Suppressor macrophage treated with lipopolysaccharide for 1 hour (primary cell): Measurements from ENCODE around the gene IFT27.
A peak's percentile ranks its signal among the peaks of the same experiment; 100 is the strongest.

Experiments
- DNase-seq, 3 donors: peaks; one replicate each; pipeline ENCODE4 v3.0.0-alpha.2; 2020 to 2022

Gene IFT27

DNA sequence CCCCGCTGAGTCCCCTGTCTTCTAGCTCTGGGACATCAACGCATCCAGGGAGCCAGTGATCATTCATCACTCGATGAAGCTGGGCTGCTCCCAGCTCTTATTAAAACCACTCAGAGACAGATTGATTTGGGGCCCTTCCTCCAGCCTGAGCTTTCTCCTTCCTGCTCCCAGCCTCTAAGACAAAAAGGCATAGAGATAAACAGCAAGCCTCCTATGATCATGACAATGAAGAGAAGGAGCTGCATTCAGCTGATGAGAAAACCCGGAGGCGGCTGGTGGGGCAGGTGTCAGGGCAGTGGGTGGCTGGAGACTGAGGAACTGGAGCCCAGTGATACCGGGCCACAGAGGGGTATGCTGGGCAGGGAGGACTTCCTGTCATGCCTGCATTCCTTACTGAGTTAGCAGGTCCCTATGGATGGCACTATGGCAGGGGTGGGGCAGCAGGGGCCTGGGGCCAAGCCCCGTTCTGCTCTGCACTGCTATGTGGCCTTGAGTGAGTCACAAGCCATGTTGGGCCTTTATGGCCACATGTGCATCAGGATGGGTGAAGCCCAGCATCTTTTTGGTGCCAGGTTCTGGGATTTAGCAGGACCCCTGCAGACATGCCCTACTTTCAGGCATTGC lies 20.7 kb upstream of the IFT27 start:
- no peak for DNase-seq

DNA sequence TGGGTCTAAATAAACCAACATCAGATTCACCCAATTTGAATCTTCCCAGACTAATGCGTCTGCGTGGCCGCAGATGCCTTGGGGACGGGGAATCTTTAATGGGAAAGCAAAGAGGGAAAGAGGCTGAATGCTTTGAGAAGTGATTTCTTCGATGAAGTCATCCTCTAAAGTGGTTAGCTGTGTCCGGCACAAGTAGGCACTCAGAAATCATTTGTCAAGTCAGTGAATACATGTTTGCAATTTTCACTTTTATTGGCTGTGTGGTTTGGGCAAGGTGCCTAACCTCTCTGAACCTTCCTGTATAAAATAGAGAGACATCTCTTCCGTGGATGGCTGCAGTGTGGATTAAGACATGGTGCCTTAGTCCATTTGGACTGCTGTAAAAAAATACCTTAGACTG lies 19.7 kb upstream of the IFT27 start:
- no peak for DNase-seq

DNA sequence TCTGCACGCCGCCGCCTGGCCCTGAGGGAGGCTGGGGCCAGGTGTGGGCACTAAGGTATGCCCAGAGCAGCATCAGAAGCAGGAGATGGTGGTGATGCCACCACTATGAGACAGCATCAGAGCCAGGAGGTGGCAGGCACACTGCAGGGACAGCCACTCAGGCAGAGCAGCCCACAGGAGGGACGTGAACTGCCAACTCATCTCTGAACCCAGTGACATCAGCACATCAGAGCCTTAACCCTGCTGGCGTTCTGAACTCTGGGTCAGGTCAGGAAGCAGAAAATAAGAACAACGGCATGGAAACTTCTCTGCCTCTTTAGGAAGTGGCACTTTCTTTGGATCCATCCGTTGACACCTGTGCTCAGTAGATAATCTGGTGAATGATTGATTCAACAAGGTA lies 14.7 kb upstream of the IFT27 start:
- DNase-seq = peak; percentile 27 to 42 (median 32)

DNA sequence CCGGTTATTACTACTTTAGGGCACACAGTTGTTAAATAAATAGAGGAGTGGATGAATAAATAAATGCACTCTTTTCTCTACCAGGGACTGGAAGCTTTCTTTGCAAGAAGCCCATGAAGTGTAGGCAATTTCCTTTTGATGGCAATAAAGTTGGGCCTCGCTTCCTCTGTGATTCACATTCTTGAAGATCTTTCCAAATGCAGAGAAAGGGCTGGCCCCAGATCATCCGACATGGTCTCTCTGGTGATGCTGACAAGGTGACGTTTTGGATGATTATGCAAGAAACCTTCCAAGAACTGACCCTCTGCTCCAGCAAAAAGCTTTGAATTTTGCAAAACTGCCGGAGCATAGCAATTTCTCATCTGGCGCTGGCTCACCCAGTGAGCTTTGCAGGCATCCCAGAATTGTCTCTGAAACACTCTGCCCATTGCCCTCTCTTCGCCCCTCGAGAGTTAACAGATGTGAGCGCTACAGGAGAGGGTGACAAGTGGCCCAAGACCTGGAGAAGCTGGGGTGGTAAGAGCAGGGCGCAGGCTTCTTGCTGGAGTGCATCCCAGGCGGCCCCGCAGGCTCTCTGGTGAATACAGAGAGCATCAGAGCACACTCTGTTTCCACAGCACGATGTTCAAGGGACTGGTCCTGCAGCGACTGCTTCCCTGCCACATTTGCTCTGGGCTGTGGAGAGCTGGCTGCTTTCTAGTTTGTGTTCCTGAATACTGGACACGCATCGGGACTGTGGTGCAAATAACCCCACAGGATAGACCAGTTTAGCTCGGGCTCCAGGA lies 11.5 kb upstream of the IFT27 start:
- DNase-seq = no peak

DNA sequence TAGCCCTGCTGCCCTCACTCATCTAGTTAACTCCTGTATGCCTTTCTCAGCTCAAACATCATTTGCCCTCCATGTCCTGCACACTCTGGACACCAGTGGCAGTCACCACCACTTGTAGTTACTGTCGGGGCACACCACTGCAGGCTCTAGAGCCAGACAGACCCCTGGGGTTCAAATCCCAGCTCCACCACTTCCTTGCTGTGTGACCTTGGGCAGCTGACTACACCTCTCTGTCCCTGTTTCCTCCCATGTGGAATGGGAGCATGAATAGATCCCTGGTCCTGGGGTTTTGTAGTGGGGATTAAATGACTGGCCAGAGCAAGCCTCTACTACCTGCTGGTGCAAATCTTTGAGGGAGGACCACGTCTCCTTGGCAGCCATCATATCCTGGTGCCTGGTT lies 7.8 kb upstream of the IFT27 start:
- no peak for DNase-seq

DNA sequence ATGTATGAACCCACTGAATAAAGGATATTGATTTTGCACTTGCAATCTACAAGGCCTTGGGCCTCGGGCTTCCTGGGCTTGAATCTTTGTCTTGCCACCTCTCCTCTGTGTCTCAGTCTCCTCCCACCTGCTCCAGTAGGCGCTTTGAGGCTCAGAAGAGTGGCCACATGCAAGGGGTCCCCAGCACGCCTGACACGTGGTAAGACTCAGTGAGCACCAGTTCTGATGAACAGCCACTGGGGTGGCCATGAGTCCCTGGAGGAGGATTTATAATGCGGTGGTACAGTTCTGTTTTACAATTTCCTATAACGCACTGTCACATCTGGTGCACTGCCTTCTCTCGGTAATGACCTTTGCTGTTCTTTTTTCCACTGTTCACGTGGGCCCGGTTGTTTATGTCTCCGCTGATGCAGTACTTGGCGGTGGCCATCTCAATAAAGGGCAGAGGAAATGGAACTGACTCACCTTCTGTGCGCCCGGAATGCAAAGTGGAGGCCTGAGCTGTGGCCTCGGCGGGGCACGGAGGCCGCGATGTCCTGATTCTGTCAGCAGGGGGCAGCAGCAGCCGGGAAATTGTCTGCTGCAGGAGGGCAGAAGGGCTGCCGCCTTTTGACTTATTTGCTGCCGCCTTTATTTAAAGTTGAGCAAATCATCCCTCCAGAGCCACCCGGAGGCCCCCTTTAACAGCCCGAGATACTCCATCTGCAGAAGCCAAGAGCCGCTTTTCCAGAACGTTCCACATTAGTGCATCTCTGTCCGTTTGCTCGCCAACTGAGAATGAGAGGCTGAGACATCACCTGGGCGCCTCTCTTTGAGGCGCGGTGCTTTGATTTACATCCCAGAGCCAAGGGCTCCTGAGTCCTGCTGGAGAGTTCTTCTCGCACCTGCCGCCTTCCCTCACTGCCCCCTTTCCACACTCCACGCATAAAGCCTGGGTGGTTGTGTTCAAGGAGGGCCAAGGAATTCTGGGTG lies 6.0 kb upstream of the IFT27 start:
- DNase-seq = peak; percentile 88 to 91 (median 89)

DNA sequence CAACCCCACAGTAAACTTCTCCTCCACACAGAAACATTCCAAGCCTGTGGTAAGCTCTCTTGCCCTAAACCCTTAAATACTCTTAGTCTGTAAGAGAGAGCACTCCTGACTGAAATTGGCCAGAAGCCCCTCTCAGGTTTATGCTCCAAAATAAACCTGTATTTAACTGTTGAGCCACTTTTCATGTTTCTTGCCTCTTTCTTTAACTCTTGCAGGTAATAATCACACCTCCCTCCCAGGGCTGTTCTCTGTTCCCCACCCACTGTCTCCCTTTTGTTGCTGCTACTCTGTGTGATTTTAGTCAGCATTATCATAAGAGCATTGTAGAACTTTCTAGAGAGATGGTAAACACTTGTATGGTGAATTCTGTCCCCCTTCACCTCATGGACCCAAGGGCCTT lies 2.1 kb upstream of the IFT27 start:
- DNase-seq = no peak

DNA sequence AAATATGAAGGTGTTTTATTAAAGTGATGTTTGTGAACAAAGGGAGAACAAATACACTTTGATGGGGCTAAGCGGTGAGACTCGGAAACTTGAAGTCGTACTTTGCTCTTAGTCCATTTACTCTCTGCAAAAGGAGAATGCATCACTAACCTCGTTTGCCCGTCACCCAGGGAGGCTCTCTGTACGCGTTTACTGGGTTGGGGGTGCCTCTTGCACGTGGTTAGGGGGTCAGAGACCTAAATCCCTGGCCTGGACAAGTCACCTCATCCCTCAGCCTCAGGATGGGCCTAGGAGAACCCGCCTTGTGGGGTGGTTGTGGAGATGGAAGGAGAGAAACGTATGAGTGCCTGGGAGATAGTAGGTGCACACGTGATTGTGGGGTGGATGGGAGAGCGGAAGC lies 803 bp upstream of the IFT27 start:
- DNase-seq = no peak

DNA sequence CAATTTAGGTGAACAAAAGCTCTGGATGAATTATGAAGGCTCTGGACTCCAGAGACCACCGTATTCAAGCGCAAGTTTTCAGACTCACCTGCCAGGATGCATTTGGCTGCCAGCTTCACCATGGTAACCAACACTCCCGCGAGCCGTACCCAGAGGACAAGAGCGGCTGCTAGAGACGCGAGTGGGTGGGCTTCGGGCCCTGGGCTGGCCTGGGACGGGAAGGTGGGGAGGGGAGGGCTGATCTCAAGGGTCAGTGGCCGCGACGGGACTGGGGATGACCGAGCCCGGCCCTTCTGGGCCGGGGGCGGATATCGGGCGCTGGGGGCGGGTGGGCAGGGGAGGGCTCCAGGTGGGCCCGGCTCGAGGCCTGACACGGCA lies 344 bp downstream of the IFT27 start:
- peak in 1 of 3 donors; percentile 13 for DNase-seq

DNA sequence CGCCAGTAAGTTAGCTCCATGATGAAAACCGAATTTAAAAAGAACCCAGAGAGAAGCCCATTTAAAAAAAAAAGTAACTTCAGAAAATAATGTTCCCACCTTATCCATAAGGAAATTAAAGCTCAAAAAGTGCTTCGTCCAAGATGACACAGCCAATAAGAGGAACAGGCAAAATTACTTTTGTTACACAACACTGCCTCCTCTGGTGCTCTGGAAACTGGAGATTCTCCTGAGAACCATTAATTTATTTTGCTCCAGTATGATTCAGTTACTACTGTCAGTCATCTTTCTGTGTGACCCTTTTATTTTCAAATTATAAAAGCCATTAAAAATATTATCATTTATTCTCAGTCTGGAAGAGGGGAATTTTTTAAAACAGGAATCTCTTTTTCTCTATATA lies 2.0 kb downstream of the IFT27 start:
- peak; percentile 73 to 83 (median 82) for DNase-seq

DNA sequence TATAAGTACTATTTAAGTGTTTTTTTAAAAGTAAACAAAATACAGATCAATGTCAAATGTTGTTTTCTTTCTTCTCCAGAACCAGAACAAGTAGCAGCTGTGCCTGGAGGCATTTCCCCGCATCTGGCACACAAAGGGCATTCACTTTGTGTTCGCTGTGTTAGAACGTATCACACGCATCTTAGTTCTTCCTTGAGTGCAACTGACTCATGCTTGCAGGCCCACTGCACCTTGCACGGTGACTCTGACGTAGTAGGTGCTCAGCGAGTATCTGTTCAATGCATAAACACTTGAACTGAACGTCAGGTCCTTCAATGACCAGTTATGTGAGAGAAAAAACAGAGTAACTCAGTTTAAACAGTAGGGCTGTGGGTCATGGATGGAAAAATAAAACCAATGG lies 3.5 kb downstream of the IFT27 start:
- DNase-seq = peak in 1 of 3 donors; percentile 17

DNA sequence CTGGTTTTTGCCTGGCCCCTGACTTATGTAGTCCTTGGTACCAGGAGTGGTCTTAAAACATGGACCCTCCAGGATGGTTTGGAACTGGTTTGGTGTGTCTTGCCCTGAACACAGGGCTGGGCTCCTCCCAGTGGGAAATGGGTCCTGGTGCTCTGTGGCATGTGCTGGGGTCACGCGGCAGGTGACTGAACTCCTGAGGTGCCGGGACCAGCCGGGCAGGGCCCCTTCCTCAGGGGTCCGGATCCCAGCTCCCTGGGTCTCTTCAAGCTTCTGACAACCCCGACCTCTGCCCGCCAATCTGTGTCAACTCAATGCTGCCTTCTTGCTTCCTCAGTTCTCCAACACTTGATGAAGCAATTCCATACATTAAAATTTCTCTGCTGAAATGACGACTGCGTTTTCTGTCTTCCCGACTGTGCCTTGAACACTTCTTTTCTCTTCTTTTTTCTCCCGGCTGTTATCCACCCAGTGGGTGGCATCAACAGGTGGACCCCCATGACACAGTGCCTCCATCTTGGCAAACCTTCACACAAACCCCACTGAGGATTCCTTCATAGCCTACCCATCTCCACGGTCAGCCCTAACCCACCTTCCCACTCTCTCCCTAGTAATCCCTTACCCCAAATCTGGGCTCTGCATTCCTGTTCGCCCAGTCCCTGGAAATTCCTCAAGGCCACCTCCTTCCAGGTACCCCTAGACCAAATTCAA lies 4.4 kb downstream of the IFT27 start:
- peak in 1 of 3 donors; percentile 4 for DNase-seq

DNA sequence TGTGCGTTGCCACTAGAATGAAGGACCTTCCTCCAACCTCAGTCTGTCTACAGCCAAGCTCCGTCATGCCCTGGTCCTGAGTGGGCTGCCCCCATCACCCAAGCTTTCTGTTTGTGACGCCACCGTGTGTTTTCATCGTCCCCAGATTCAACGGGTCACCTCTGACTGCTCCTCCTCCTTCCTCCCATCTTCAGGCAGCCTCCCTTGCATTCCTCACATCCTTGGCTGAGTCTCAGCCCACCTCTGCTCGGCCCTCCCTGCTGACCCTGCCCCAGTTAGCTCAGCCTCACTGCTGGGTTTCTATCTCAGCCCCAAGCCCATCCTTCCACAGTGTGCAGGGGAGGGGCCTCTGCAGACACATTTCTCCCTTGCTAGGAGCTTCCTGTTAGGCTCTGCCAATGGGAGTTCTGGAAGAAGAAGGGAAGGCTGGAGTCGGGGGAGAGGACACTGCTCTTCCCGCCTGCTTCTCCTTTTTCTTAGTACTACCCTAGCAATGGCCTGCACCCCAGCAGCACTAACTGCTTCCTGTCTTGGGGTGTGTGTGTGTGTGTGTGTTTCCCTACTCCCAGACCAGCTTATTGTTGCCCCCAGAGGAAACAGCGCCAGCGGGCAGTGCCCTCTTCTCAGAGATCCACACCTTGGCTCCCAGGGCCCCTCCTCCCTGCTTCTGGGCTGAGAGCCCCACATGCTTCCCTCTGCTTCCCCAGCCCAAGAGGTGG lies 5.2 kb downstream of the IFT27 start:
- peak; percentile 23 to 45 (median 24) for DNase-seq

DNA sequence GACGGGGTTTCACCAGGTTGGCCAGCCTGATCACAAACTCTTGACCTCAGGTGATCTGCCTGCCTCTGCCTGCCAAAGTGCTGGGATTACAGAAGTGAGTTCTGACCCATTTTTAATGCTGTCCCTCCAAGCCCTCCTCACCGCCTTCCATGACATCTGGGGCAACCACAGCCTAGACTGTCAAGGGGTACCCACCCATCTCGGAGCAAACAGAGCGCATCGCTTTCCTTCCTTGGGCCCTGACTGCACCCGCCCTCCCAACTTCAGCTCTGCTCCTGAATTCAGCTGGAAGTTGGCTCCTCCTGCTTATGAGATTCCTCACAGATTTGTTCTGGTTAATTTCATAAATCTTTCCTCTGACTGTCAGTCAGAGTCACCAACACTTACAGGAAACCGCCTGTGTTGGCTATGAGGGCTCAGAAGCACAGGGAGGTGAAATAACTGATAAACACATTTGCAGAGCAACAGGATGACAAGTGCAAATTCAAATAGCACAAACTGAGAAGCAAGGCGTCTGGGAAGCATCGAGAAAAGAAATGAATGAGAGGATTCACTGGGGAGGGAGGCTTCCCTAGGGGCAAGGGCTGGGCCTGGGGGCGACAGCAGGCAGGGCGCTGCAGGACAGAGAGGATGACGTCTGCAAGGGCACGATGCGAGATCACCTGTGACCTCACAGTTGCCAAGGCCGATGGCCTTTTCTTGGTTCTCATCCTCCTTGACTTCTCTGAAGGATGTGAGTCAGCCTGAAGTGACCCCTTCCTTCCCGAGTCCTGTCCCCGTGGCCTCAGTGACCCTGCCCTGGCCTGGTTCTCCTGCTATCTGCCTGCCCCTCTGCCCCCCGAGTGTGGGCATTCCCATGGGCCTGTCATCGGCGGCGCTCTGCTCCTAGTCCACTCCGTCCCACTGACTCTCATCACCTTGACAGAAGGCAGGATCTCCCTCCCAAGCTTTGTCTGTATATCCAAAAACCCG lies 6.1 kb downstream of the IFT27 start:
- DNase-seq = peak in 2 of 3 donors; percentile 9 to 22

DNA sequence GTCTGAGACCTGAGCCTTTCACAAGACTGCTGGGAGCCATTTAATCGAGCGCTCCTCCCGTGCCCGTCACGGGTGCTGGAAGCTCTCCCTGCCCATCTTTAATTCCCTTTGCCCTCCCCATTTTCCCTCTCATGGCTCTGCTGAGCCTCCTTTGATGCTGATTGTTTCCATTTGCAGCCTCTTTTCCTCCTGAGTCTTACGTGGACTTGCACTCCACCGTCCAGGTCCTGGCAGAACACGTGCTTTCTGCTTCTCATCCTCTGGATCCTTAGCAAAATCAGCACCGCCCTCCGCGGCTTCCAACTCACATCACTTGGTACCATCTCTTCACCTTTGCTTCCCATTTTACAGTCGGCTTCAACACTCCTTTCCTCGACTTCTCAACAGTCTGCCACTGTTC lies 7.3 kb downstream of the IFT27 start:
- no peak for DNase-seq

DNA sequence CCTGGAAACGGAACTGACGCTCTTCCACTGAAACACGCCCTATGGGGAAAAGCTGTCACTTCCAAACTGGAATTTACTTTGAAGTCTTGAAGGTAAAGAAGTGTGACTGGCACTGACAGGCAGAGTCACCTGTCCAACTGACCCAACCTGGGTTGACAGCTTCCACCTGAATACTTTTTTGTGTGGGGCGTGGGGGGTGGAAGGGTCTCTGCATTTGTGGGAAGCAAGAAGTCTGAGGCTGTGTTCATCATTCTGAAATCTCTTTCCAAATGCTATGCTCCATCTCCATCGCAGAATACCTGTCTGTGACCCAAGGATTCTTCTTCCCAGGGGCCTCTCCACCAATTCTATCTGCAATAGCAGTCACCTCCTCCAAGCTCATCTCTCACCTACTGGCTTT lies 7.8 kb downstream of the IFT27 start:
- peak in 1 of 3 donors; percentile 7 for DNase-seq

DNA sequence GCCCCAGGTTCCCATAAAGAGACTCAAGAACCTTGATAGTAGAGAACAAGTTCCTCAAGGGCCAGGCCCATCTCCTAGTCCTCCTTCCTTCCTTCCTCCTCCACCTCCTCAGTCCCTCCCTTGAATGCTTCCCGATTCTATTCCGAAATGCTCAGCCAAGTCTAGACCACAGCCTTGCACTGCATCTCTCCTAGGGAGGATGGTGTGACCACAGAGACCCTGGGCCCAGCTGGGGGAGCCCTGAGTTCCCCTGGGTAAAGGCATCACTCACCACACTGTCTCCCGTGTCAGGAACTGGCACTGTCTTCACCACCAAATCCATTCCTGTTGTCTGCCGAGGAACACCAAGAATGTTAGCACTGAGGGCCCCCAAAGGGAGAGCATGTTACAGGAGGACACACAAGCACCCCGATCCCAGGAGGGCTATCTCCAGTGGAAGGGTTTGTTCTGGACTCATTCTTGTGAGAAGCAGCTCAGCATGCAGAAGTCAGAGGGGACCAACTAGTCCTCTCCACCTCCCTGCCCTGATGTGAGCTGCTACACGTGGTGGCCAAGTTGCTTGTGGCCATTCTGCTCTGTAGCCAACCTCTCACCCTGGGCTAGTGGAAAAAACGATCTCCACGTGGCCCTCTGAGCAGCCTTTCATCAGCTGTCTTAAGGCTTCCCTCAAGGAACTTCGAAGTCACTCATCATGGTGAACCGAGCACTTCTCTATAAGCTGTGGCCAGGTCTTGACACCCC lies 8.7 kb downstream of the IFT27 start:
- peak in 1 of 3 donors; percentile 18 for DNase-seq

DNA sequence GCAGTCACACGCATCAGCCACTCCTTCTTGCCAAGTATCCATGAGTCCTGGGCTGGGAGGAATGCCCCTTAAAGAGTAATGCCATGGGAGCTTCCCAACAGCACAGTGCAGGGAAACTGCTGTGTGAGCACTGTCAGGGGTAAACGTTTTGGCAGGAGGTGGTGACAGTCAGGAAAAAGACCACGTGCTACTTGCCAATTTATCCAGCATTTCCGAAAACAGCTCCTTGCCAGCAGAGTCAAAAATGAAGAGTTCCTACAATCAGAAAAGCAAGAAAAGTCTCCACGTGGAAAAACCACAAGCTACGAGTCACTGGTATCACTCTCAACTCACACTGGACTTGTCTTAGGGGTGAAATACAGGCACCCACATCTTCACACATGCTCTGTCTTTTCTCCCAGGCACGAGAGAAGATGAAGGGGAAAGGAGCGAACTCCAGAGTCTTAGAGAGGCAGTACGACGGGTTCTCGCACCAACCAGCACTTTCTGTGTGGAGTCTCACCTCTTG lies 9.9 kb downstream of the IFT27 start:
- peak in 1 of 3 donors; percentile 12 for DNase-seq

DNA sequence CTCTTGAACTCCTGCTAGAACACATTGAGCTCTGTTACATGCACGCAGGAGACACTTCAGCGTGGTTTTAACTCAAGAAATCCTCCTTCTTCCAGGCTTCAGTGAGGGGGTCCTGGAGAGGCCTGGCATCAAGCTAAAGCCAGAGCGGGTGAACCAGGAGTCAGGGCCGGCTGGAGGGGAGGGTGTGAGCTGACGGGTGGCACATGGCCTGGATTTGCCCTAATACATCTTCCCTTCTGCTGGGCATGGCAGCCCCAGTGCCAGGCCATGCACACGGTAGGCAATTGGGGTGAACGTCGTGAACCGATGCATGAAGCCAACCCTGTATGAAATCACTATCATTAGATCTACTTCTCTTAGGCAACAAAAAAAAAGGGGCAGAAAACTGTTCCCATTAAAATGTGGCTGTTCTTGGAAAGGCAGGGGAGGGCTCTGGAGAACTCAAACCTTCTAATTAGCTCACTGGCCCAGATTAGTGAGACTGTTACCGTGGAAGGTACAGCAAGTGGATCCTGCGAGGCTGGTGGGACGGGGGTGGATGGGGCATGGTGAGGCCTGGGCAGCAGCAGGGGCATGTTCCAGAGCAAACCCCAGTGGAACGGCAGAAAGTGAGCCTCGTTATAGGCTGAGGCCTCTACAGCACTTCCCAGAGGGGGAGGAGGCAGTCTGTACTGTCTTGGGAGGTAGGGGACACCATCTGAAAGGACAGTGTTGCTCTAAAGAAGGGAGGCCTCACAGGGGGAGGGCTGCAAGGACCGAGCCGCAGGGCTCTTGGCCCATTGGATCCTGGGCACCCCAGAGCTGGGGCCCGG lies 10.6 kb downstream of the IFT27 start:
- peak in 1 of 3 donors; percentile 17 for DNase-seq
